Measurements from ENCODE around the gene CACNA1H. TPM values are rescaled to one million over a fixed set of nuclear protein-coding genes. Genes with fewer than 3 reads are reported as not detected.
"Not testable (repeated sequence)": the region's sequence is repeated elsewhere in the genome, so short reads cannot be mapped to it uniquely, and the experiment has no call there.

CACNA1H gene
- polyA plus RNA-seq, 1 donor: 9.8 TPM

DNA sequence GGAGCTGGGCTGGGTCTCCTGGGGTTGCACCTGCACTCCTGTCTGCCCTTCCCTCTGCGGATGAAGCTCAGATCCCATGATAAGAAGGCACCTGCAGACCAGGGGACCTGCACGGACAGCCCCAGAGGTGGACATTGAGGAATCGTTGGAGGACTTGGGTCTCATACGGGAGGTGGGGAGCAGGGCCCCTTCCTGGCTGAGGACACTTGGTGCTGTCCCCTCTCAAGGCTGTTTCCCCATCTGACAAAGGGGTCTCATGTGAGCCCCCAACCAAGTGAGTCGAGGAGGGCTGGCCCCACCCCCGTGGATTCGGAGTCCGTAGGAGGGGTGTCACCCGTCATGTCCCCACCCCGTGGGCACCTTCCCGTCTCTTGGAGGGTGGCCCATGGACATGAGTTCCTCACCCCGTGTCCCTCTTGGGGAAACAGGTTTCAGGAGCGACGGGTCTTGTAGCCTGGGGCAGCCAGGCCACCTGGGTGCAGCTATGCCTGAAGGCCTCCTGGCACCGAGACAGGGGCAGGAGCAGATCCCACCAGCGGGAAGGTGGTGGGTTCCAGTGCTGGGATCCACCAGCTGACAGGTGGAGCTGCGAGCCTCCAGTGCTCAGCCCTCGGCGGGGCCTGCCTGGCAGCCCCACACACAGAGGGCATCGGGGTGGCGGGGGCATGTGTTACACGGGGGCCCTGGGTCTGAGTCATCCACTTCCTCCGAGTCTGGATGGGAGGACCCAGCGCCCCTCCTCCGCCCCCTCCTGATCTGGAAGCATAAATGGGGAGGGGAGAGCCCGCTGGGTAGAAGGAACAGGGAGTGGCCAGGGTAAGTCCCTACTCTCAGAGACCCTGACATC lies 102.6 kb downstream of the CACNA1H start, which contains the start of gene TPSD1:
Gene TPSD1, plus strand, starts transcription at position 794 of the 847 bp plus-strand sequence. CDS start 212 bp downstream, outside the sequence.
- not testable (repeated sequence) for H3K4me1 ChIP-seq (ENCODE audit: control insufficient read depth, insufficient read depth, low read length); H3K9me3 ChIP-seq (ENCODE audit: control insufficient read depth, low read depth, low read length); H3K36me3 ChIP-seq (ENCODE audit: control insufficient read depth, insufficient read depth, low read length); DNase-seq; H3K27ac ChIP-seq (ENCODE audit: low read length); H3K4me3 ChIP-seq (ENCODE audit: low read length)
- no CpG with 5 or more reads among the region's 26 CpGs for WGBS (ENCODE audit: insufficient coverage, low lambda C conversion rate)
- peaks cover 17% of the 10 kb centered on the region for H3K27me3 ChIP-seq (ENCODE audit: control insufficient read depth, insufficient read depth, low read length)

DNA sequence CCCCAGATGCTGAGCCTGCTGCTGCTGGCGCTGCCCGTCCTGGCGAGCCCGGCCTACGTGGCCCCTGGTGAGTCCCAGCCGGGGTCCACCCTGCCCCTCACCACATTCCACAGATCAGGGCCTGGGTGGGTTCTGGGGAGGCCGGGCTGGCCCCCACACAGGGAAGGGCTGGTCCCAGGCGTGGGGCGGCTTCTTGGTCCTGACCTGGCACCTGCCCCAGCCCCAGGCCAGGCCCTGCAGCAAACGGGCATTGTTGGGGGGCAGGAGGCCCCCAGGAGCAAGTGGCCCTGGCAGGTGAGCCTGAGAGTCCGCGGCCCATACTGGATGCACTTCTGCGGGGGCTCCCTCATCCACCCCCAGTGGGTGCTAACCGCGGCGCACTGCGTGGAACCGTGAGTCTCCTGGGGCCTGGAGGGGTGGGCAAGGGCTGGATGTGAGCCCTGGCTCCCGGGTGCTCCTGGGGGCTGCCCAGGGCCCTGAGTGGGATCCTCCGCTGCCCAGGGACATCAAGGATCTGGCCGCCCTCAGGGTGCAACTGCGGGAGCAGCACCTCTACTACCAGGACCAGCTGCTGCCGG lies 103.5 kb downstream of the CACNA1H start:
- WGBS (ENCODE audit: insufficient coverage, low lambda C conversion rate): no CpG with 5 or more reads among the region's 23 CpGs
- not testable (repeated sequence) for H3K4me1 ChIP-seq (ENCODE audit: control insufficient read depth, insufficient read depth, low read length); DNase-seq; H3K36me3 ChIP-seq (ENCODE audit: control insufficient read depth, insufficient read depth, low read length); H3K27ac ChIP-seq (ENCODE audit: low read length); H3K4me3 ChIP-seq (ENCODE audit: low read length); H3K9me3 ChIP-seq (ENCODE audit: control insufficient read depth, low read depth, low read length)
- H3K27me3 ChIP-seq (ENCODE audit: control insufficient read depth, insufficient read depth, low read length): peaks cover 26% of the 10 kb centered on the region

DNA sequence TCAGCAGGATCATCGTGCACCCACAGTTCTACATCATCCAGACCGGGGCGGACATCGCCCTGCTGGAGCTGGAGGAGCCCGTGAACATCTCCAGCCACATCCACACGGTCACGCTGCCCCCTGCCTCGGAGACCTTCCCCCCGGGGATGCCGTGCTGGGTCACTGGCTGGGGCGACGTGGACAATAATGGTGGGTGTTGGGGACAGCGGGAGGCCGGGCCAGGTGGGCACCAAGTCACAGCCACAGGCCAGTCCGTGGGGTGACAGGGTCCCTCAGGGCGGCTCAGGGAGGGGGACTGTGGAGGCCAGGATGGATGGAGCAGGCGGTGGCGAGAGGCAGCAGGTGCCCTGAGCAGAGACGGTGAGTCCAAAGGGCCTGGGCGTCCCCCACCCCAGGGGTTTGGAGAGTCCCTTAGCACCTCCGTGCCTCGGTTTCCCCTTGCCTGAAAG lies 104.0 kb downstream of the CACNA1H start:
- DNase-seq: no peak
- H3K4me1 ChIP-seq (ENCODE audit: control insufficient read depth, insufficient read depth, low read length): no peaks in the 10 kb centered on the region
- no peak overlapping the region for H3K27ac ChIP-seq (ENCODE audit: low read length)
- H3K36me3 ChIP-seq (ENCODE audit: control insufficient read depth, insufficient read depth, low read length): no peaks in the 10 kb centered on the region
- H3K4me3 ChIP-seq (ENCODE audit: low read length): no peak overlapping the region
- WGBS (ENCODE audit: insufficient coverage, low lambda C conversion rate): no CpG with 5 or more reads among the region's 22 CpGs
- H3K9me3 ChIP-seq (ENCODE audit: control insufficient read depth, low read depth, low read length): peaks cover 4% of the 10 kb centered on the region
- H3K27me3 ChIP-seq (ENCODE audit: control insufficient read depth, insufficient read depth, low read length): peaks cover 31% of the 10 kb centered on the region

DNA sequence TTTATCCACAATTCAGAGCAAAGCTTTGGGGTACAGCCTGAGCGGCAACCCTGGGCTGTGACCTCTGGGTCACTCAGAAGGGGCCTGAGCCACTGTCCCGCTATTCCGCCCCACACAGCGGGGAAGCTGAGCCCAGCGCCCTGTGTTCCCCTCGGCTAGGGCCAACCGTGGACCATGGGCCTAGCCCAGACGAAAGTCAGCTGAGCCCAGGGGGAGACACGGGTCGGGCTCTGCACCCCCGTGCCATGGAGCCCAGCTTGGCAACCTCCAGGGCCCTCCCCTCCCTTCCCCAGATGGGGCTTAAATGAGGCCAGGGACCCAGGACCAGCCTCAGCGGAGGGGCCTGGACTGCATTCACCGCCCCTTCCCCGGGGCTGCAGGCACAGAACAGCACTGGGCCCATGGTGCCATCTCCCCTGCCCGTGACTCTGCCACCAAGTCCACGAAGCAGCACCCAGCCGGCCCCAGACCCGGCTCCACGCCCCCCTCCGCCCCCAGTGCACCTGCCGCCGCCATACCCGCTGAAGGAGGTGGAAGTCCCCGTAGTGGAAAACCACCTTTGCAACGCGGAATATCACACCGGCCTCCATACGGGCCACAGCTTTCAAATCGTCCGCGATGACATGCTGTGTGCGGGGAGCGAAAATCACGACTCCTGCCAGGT lies 104.8 kb downstream of the CACNA1H start:
- WGBS (ENCODE audit: insufficient coverage, low lambda C conversion rate): no CpG with 5 or more reads among the region's 34 CpGs

DNA sequence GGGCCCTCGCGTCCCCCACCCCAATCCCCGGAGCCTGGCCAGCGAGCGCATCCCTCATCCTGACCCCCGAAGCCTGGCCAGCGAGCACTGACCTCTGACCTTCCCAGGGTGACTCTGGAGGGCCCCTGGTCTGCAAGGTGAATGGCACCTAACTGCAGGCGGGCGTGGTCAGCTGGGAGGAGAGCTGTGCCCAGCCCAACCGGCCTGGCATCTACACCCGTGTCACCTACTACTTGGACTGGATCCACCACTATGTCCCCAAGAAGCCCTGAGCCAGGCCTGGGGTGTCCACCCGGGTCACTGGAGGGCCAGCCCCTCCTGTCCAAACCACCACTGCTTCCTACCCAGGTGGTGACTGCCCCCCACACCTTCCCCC lies 105.3 kb downstream of the CACNA1H start:
- DNase-seq: no peak
- Histone ChIP-seq H3K36me3 (ENCODE audit: control insufficient read depth, insufficient read depth, low read length) (no peaks in the 10 kb centered on the region), H3K4me1 (ENCODE audit: control insufficient read depth, insufficient read depth, low read length) (no peaks in the 10 kb centered on the region), H3K4me3 (ENCODE audit: low read length) (no peak overlapping the region), H3K9me3 (ENCODE audit: control insufficient read depth, low read depth, low read length) (peaks cover 4% of the 10 kb centered on the region), H3K27ac (ENCODE audit: low read length) (no peak overlapping the region), H3K27me3 (ENCODE audit: control insufficient read depth, insufficient read depth, low read length) (peaks cover 42% of the 10 kb centered on the region)
- WGBS (ENCODE audit: insufficient coverage, low lambda C conversion rate): no CpG with 5 or more reads among the region's 12 CpGs

More for the DNA sequence above, 104.8 kb downstream of the CACNA1H start:
- Histone ChIP-seq H3K27me3 (ENCODE audit: control insufficient read depth, insufficient read depth, low read length) (peaks cover 39% of the 10 kb centered on the region), H3K27ac (ENCODE audit: low read length) (no peak overlapping the region), H3K36me3 (ENCODE audit: control insufficient read depth, insufficient read depth, low read length) (no peaks in the 10 kb centered on the region), H3K4me1 (ENCODE audit: control insufficient read depth, insufficient read depth, low read length) (no peaks in the 10 kb centered on the region), H3K4me3 (ENCODE audit: low read length) (no peak overlapping the region), H3K9me3 (ENCODE audit: control insufficient read depth, low read depth, low read length) (peaks cover 4% of the 10 kb centered on the region)
- DNase-seq: no peak

DNA sequence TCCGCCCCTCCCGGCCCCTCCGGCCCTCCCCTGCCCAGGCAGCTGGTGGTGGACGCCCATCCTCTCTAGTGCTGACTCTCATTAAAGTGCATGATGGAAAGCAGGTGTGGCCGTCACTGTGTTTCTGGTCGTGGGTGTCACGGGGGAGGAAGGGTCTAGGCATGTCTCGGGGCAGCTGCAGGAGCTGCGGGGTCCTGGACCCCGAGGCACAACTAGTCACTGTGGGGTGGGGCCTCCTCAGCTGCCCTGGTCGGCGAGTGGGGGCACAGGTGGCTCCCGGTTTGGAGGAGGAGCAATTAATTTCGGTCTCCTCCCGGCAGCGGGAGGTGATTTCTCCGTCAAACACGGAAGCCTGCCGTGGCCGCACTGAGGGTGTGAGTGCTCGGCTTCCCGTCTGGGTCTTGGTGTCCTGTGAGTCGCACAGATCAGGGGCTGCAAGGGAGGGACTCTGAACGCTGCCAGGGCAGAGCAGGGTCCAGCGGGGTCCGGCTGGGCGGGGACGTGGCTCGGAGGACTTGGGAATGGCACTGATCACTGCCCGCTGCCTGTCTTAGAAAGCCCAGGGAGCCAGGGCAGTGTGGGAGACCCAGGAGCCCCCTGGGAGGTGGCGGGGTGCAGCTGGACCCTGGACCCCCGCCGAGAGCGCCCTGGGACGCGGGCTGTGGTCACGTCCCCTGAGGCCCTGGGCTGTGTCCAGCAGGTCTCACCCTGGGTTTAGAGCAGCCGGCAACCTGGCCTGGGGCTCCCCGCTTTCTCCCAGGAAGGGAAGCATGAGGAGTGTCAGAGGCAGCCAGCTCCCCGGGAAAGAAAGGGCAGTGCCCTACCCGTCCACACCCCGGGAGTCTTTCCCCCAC lies 106.2 kb downstream of the CACNA1H start:
- Histone ChIP-seq H3K27me3 (ENCODE audit: control insufficient read depth, insufficient read depth, low read length) (peaks cover 42% of the 10 kb centered on the region), H3K4me1 (ENCODE audit: control insufficient read depth, insufficient read depth, low read length) (no peaks in the 10 kb centered on the region), H3K4me3 (ENCODE audit: low read length) (no peak overlapping the region), H3K27ac (ENCODE audit: low read length) (no peak overlapping the region), H3K9me3 (ENCODE audit: control insufficient read depth, low read depth, low read length) (peaks cover 4% of the 10 kb centered on the region), H3K36me3 (ENCODE audit: control insufficient read depth, insufficient read depth, low read length) (no peaks in the 10 kb centered on the region)
- DNase-seq: no peak
- WGBS (ENCODE audit: insufficient coverage, low lambda C conversion rate): no CpG with 5 or more reads among the region's 42 CpGs

DNA sequence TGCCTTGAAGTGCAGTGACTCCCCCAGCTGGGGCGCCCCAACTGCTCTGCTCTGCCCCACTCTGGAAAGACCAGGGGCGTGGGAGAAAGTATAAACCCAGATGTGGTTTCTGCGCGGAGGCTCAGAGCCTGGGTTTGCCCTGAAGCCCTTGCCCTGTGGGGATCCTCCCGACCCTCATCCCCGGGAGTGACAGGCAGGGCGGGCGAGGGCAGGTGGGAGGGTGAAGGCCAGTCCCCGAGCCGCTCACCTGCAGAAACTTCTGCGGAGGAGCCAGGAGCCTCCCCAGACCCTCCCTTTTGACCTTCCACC lies 106.8 kb downstream of the CACNA1H start:
- Histone ChIP-seq H3K4me1 (ENCODE audit: control insufficient read depth, insufficient read depth, low read length) (no peaks in the 10 kb centered on the region), H3K9me3 (ENCODE audit: control insufficient read depth, low read depth, low read length) (peaks cover 4% of the 10 kb centered on the region), H3K4me3 (ENCODE audit: low read length) (no peak overlapping the region), H3K36me3 (ENCODE audit: control insufficient read depth, insufficient read depth, low read length) (no peaks in the 10 kb centered on the region), H3K27me3 (ENCODE audit: control insufficient read depth, insufficient read depth, low read length) (peaks cover 42% of the 10 kb centered on the region), H3K27ac (ENCODE audit: low read length) (no peak overlapping the region)
- no peak for DNase-seq
- no CpG with 5 or more reads among the region's 11 CpGs for WGBS (ENCODE audit: insufficient coverage, low lambda C conversion rate)

DNA sequence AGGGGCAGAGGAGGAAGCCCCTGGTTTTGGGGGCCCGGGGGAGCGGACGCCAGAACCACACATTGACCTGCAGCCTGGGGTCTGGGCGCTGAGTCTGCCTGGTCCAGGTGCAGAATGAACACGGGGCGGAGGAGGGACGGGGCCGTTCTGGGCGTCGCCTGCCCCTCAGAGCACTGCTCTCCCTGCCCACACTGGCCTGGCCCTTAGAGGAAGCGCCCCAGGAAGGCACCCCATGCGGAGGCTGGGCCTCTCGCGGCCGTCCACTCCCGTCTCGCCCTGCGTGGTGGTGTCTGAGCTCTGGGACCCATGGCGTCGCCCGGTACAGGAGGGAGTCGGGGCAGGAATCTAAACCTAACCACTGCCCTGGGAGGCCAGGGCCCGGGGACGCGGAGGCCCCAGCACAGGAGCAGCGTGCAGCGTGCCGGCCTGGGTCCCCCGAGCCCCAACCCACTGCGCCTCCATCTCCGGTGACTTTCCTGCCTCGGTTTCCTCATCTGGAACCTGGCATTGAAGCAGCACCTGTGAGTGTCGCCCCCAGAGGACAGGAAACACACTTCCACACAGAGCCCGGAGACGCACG lies 107.3 kb downstream of the CACNA1H start:
- H3K4me3 ChIP-seq (ENCODE audit: low read length): no peak overlapping the region
- H3K27ac ChIP-seq (ENCODE audit: low read length): no peak overlapping the region
- no CpG with 5 or more reads among the region's 36 CpGs for WGBS (ENCODE audit: insufficient coverage, low lambda C conversion rate)
- H3K27me3 ChIP-seq (ENCODE audit: control insufficient read depth, insufficient read depth, low read length): peaks cover 42% of the 10 kb centered on the region
- no peak for DNase-seq
- no peaks in the 10 kb centered on the region for H3K36me3 ChIP-seq (ENCODE audit: control insufficient read depth, insufficient read depth, low read length)
- H3K9me3 ChIP-seq (ENCODE audit: control insufficient read depth, low read depth, low read length): peaks cover 4% of the 10 kb centered on the region
- H3K4me1 ChIP-seq (ENCODE audit: control insufficient read depth, insufficient read depth, low read length): no peaks in the 10 kb centered on the region

DNA sequence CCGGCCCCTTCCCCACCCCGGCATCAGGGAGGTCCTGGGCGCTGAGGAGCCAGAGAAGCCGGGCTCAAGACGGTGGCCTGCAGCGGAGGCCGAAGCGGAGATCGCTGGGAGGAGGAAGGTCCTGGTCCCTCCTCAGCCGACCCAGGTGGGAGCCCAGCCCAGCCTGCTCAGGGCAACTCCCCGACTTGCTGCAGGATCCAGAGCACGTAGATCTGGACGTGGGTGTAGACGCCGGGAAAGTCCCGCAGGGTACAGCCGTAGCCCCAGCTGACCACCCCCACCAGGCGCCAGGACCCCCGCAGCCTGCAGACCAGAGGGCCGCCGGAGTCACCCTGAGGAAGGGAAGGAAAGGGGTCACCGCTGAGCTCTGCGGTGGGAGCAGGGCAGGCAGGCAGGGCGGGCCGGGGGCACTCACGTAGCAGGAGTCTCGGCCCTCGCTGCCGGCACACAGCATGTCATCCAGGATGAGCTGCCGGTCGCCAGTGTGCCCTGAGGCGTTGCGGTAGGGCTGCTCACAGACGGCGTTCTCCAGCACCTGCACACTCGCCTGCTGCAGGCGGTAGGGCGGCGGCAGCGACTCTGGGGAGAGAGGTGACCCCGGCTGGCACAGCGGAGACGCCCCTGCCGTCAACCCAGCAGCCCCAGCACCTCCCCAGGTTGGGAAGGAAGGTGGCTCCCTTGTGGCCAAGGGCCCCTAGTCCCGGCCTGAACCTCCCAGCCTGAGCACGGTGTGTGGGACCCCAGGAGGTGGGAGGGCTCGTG lies 108.4 kb downstream of the CACNA1H start:
- DNase-seq: no peak
- H3K9me3 ChIP-seq (ENCODE audit: control insufficient read depth, low read depth, low read length): peaks cover 4% of the 10 kb centered on the region
- H3K36me3 ChIP-seq (ENCODE audit: control insufficient read depth, insufficient read depth, low read length): no peaks in the 10 kb centered on the region
- no peak overlapping the region for H3K4me3 ChIP-seq (ENCODE audit: low read length)
- no peak overlapping the region for H3K27ac ChIP-seq (ENCODE audit: low read length)
- WGBS (ENCODE audit: insufficient coverage, low lambda C conversion rate): no CpG with 5 or more reads among the region's 47 CpGs
- peaks cover 42% of the 10 kb centered on the region for H3K27me3 ChIP-seq (ENCODE audit: control insufficient read depth, insufficient read depth, low read length)
- no peaks in the 10 kb centered on the region for H3K4me1 ChIP-seq (ENCODE audit: control insufficient read depth, insufficient read depth, low read length)
